ENCODE measurements around the gene MTMR4. TPM values are rescaled to one million over a fixed set of nuclear protein-coding genes. Genes with fewer than 3 reads are reported as not detected.

Gene MTMR4
- total and polyA plus RNA-seq, 8 donors, result 5.8 to 126 (median 25.1) TPM

- intact Hi-C loops (cut with DNase I; ENCODE audit: low total_unique reads), result no loop called here
- Histone ChIP-seq H3K4me3 (no peak overlapping the region), H3K4me1 (no peaks in the 10 kb centered on the region), H3K9me3 (no peaks in the 10 kb centered on the region), H3K27me3 (no peaks in the 10 kb centered on the region), H3K36me3 (no peaks in the 10 kb centered on the region), H3K27ac (no peak overlapping the region)
- DNase-seq, result no peak
- 80 to 93% (median 85%) methylated on average over 2 of the region's 2 CpGs for WGBS, 5 donors
- no peak for TF ChIP-seq EP300 (IDR thresholded peaks at IDR 0.05)
- no peak for TF ChIP-seq POLR2AphosphoS5 (IDR thresholded peaks at IDR 0.05)
- TF ChIP-seq, protein P1, sequence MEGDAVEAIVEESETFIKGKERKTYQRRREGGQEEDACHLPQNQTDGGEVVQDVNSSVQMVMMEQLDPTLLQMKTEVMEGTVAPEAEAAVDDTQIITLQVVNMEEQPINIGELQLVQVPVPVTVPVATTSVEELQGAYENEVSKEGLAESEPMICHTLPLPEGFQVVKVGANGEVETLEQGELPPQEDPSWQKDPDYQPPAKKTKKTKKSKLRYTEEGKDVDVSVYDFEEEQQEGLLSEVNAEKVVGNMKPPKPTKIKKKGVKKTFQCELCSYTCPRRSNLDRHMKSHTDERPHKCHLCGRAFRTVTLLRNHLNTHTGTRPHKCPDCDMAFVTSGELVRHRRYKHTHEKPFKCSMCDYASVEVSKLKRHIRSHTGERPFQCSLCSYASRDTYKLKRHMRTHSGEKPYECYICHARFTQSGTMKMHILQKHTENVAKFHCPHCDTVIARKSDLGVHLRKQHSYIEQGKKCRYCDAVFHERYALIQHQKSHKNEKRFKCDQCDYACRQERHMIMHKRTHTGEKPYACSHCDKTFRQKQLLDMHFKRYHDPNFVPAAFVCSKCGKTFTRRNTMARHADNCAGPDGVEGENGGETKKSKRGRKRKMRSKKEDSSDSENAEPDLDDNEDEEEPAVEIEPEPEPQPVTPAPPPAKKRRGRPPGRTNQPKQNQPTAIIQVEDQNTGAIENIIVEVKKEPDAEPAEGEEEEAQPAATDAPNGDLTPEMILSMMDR (IDR thresholded peaks at IDR 0.05), result no peak
- TF ChIP-seq POLR2A (IDR thresholded peaks at IDR 0.05), result no peak
These were observed 26.8 kb upstream of the MTMR4 start for GRCh38 chr17:58541249-58541648.

GRCh38 chr17:58539698-58540097 is 25.3 kb upstream of the MTMR4 start:
- Histone ChIP-seq H3K4me3 (no peak overlapping the region), H3K27ac (no peak overlapping the region), H3K9me3 (no peaks in the 10 kb centered on the region), H3K4me1 (no peaks in the 10 kb centered on the region), H3K36me3 (no peaks in the 10 kb centered on the region), H3K27me3 (no peaks in the 10 kb centered on the region)
- intact Hi-C loops (cut with DNase I; ENCODE audit: low total_unique reads), result no loop called here
- no peak for DNase-seq
- no peak for TF ChIP-seq POLR2A (IDR thresholded peaks at IDR 0.05)
- TF ChIP-seq, protein P1 (IDR thresholded peaks at IDR 0.05), result no peak
- no peak for TF ChIP-seq EP300 (IDR thresholded peaks at IDR 0.05)
- no peak for TF ChIP-seq POLR2AphosphoS5 (IDR thresholded peaks at IDR 0.05)

- no peak for DNase-seq
- Histone ChIP-seq H3K27ac (no peak overlapping the region), H3K36me3 (no peaks in the 10 kb centered on the region), H3K9me3 (no peaks in the 10 kb centered on the region), H3K4me3 (no peak overlapping the region), H3K4me1 (no peaks in the 10 kb centered on the region), H3K27me3 (no peaks in the 10 kb centered on the region)
- 68 to 78% (median 77%) methylated on average over 6 of the region's 6 CpGs for WGBS, 5 donors
- intact Hi-C loops (cut with DNase I; ENCODE audit: low total_unique reads), result no loop called here
- TF ChIP-seq POLR2A (IDR thresholded peaks at IDR 0.05), result no peak
- TF ChIP-seq EP300 (IDR thresholded peaks at IDR 0.05), result no peak
- TF ChIP-seq, protein P1 (IDR thresholded peaks at IDR 0.05), result no peak
- TF ChIP-seq POLR2AphosphoS5 (IDR thresholded peaks at IDR 0.05), result no peak
These were observed 24.5 kb upstream of the MTMR4 start for GRCh38 chr17:58538811-58539409.

DNA sequence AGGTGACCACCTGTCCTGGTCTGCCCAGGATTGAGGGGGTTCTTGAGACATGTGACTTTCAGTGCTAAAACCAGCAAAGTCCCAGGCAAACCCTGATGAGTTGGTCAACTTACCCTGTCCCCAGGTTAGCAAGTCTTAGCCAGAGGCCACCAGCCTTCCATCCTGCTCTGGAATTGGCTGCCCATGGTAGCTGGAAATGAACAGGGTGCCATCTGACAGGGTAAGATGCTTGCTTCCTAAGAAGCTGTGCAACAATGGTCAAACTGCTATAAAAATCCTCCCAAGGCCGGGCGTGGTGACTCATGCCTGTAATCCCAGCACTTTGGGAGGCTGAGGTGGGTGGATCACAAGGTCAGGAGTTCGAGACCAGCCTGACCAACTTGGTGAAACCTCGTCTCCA is 22.8 kb upstream of the MTMR4 start:
- no peak for DNase-seq

More for the DNA sequence above, 22.8 kb upstream of the MTMR4 start:
- Histone ChIP-seq H3K36me3 (no peaks in the 10 kb centered on the region), H3K27ac (no peak overlapping the region), H3K4me3 (no peak overlapping the region), H3K4me1 (peaks cover 4 to 6% (median 5%) of the 10 kb centered on the region in 4 donors), H3K9me3 (no peaks in the 10 kb centered on the region), H3K27me3 (peaks cover 0 to 5% (median 0%) of the 10 kb centered on the region in 3 donors)
- intact Hi-C loops (cut with DNase I; ENCODE audit: low total_unique reads), result no loop called here
- TF ChIP-seq, protein P1 (IDR thresholded peaks at IDR 0.05), result no peak
- TF ChIP-seq EP300 (IDR thresholded peaks at IDR 0.05) (no peak), POLR2AphosphoS5 (IDR thresholded peaks at IDR 0.05) (no peak), POLR2A (IDR thresholded peaks at IDR 0.05) (no peak)
- 75 to 90% (median 84%) methylated on average over 2 to 4 of the region's 4 CpGs for WGBS, 5 donors
